ENCODE data around the gene TMCC2.

DNA sequence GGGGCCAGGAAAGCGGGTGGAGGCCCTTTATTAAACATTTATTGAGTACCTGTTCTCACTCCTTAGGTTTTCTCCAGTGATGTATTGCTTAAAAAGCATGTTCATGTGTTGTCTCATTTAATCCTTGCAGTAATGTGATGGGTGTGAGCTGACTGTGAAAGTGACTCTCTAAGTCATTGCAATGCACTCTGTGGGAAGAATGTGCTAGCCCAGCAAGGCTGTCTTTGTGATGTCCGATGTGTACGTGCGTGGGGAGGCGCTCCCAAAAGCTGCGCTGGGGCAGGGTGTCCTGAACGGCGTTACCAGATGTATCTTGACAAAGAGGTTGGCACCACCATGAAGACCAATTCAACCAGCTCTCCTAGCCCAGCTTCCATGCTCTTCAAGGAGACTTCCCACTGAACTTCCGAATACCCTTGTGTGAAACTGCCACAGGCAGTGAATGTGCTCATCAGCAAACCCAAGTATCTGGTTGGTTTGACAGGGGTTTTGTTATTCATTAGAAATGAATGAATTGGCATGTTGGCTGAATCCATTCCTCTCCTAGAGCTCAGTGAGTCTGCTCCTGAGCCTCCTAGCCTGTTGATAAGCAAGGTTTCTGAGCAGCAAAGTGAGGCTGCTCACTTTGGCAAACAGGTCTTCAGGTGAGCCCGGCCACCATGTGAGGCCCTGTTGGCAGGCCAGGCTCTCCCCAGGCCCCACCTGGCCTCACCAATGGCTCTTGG lies 65.8 kb downstream of the TMCC2 start:
- no peak for TF ChIP-seq CTCF (IDR thresholded peaks at IDR 0.05)
- no peak for TF ChIP-seq ZFX (IDR thresholded peaks at IDR 0.05; ENCODE audit: borderline replicate concordance)
